Stimulated activated CD8-positive, alpha-beta memory T cell treated with anti-CD3 and anti-CD28 coated beads, Interleukin-4, amount 100 ng/mL, for 4 hours (primary cell): ENCODE measurements around the gene MRPL12.

ENCODE experiments used
- DNase-seq, 2 donors: peaks; one replicate each; pipeline ENCODE4 v3.0.0-alpha.2; 2020; ENCODE audit warnings: low read depth in 2 of 2, low spot score in 1 of 2

Gene MRPL12

DNA sequence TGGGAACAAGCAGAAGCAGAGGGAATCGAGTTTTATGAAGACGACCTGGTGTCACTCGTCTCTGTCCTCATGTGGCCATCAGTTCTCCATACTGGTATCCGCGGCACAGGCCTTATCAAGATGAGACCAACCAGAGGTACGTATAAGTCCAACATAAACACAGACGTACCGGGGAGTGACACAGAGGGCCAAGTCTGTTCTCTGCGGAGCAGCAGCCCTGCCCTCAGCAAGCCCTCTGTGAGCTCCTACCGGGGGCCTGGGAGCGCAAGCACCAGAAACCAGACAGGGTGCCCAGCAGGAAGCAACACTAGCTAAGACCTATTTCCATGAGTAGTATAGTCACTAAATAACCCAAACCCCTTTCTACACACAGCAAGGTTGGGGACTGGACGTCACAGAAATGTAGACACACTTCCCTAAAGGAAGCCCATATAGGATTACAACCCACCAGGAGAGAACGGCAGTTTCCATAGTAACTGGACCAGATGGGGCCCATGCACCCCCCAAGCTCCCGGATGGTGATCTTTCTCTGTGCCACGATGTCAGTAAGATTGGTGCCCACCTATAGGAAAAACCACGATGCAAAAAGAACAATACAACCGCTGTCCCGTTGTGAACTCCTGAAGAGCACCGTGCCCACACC is 20.5 kb upstream of the MRPL12 start:
- no peak for DNase-seq

DNA sequence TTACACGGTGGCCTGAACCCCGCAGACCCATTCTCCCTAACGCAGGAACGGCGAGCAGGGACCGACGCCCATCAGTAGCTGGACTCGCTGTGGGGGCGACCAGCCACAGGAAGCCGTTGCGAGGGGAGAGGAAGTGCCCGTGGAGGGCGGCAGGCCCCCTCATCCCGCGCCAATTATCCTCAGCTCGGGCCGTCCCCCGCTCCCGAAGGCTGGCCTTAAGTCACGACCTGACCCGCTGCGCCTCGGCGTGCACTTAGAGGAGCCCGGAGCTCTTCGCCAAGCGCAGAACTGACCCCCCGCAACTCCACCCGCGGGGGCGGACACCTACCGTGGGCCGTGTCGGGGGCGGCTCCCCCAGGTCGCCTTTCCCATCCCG is 20.0 kb upstream of the MRPL12 start:
- no peak for DNase-seq

DNA sequence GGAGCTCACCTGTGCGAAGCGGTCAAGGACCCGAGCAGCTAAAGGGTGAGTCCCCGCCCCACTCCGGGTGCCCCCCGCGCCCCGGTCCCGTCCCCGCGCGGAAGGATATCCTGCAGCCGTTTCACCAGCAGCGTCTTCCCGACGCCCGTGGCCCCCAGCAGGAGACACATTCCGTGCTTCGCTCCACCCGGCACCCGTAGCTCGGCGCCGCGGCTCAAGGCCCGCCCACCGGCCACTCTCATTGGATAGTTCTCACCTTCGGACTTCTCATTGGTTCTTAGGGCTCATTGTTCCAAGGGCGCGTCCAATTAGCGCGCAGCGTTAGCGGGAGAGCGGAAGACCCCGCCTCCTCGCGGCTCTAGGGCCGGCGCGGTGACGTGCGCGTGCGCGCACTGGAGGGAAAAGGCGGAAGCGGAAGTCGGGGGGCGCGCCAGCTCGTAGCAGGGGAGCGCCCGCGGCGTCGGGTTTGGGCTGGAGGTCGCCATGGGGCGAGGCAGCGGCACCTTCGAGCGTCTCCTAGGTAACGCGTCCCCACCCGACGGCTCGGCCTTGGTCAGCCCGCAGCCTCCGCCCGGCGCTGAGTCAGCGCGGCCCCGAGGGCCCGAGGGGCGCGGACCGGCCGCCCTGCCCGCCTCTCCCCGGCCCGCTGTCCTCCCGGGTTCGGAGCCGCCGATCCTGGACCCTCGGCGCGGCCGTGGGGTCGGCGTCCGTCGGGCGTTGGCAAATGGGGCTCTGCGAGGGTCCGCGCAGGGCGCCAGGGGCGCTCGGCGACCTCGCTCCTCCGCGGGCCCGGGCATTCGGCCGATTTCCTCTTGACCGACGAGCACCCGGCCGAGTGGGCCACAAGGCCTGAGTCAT is 19.4 kb upstream of the MRPL12 start, which contains the start of the genes ARL16 and HGS:
ARL16 (minus strand) TSS at position 214 of the 858 bp plus-strand sequence; CDS start at position 170, 44 bp downstream.
HGS (plus strand) TSS at position 428 of the 858 bp plus-strand sequence; CDS start at position 484, 56 bp downstream.
- peak; percentile 92 to 95 for DNase-seq

DNA sequence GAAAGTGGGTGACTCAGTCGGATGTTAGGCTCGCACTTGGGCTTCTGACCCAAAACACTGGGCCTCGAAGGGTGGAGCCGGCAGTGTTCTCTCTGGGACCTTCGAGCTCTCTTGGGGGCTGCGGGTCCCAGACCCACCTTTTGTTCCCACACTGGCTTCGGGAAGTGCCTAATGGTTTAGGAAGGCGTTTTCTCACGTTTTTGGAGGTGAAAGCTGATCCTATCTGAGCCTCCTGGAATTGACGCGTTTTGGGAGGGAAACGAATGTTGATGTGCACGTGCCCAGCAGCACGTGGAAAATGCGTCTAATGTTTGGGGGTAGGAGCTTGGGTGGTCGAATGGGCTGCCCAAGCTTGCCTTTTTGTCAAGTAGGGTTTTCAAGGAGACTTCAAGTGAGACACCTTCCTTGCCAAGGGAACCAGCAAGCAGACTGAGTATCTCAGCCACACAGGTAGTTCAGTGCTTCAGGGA is 18.7 kb upstream of the MRPL12 start:
- no peak for DNase-seq

DNA sequence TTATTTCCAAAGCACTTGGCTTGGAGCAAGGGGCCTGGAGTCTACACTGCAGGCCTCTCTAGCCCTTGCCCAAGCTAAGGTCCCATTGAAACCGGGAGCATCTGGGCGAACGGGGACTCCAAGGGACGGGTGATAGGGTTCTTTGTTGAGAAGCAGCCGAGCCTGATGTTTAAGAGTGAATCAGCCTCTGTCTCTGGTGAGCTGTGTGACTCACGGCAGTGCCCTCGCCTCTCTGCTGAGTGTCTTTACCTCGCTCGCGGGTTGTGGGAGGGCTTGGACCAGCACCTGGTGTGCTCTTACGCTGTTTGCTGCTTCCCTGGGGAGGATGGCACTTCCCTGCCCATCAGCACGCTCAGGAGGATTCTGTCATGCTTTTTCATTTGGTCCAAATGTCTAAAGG is 18.1 kb upstream of the MRPL12 start:
- peak in 1 of 2 donors; percentile 35 for DNase-seq

DNA sequence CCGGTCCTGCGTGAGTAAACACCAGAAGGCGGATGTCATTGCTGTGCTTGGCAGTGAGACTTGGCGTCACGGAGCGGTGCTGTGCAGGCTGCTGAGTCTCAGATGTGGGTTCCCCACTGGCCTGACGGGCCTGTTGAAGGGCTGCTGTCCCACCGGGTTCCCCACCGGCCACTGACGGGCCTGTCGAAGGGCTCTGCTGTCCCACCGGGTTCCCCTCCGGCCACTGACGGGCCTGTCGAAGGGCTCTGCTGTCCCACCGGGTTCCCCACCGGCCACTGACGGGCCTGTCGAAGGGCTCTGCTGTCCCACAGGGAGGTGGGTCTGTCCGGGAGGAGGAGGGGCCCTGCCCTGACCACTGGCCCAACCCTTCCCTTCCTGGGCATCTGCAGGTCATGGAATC is 16.6 kb upstream of the MRPL12 start:
- DNase-seq: no peak

DNA sequence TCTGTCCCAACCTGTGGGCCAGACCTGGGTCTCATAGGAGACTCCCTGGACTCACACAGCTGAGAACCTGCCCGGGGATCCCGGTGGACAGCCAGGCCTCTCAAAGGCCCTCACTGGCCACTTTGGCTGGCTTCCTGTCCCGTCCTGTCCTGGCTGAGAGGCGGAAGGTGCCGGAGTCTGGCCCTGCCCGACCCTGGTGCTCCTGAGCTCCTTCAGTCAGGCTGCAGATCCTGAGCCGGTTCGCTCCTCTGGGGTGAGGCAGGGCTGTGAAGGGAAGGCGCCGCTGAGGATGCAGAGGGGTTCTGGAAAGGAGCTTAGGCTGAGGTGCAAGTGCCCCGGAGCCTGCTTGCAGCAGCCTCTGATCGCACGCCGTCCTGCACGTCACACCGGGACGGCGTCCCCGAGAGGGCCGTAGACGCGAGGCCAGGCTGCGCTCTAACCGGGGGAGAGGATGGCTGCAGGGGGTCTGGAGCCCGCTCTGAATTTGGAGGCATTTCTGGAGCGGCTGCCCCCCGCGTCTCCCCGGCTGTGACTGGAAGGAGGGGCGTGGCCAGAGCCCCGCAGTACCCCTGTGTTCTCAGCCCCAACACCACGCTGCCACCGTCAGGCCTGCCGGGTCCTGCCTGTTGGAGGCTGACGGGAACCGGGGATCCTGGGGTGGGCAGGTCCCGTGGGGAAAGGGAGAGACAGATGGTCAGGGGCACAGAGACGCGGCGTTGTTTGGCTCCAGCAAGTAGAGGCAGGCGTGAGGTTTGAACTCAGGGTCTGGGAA is 15.2 kb upstream of the MRPL12 start:
- DNase-seq: no peak

DNA sequence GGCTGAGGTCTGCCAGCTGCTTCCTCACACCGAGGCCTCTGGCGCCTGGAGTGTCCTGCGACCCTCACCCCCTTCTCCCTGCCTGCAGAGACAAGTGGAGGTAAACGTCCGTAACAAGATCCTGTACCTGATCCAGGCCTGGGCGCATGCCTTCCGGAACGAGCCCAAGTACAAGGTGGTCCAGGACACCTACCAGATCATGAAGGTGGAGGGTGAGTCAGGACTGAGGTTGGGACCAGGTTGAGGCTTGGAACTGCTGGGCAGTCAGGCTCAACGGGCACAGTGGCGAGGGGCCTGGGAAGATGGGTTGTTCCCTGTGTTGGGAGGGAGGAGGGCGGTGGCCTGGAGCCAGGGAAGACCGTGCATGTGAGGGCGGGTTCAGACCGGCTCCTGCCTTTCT is 14.6 kb upstream of the MRPL12 start:
- DNase-seq: no peak

DNA sequence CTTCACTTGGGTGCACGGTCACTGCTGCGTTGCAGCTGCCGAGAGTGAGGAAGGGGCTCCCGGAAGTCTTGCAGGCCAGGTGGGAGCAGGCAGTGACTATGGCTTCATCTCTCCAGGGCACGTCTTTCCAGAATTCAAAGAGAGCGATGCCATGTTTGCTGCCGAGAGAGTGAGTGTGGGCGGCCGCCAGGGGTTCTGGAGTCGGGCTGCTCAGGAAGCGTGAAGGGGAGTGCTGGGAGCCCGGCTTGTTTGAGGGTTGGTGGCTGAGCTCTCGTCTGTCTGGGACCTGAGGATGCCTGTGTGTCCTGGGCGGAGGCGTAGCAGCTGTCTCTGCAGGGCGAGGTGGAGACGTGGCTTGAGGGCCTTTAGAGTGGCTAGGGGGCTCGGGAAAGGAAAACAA is 13.1 kb upstream of the MRPL12 start:
- no peak for DNase-seq

DNA sequence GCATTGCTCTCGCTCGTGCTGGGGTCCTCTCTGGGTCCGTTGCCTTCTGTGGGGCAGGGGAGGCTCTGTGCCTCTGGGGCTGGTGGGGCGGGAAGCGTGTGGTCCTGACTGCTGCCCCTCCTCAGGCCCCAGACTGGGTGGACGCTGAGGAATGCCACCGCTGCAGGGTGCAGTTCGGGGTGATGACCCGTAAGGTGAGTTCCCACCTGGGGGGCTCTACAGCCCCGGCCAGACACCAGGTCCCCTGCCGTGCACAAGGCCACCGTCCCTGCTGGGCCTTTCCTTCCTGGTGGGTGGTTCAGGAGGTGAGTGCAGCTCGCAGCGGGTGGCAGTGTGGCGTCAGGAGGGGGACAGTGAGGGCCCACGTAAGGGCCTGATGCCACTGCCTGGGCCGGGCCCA is 12.6 kb upstream of the MRPL12 start:
- no peak for DNase-seq

DNA sequence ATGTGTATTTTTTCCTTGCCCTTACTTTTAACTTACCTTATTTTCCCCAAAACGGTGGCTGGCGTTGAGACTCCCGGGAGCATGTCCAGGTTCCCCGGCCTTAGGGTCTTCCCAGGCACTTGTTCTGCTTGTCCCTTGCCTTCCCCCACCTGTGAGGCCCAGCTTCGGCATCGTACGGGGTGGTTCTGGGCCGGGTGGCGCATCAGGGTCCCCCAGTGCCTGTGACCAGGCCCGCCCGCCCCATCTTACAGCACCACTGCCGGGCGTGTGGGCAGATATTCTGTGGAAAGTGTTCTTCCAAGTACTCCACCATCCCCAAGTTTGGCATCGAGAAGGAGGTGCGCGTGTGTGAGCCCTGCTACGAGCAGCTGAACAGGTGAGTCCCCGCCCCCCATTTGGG is 12.0 kb upstream of the MRPL12 start:
- DNase-seq: no peak

DNA sequence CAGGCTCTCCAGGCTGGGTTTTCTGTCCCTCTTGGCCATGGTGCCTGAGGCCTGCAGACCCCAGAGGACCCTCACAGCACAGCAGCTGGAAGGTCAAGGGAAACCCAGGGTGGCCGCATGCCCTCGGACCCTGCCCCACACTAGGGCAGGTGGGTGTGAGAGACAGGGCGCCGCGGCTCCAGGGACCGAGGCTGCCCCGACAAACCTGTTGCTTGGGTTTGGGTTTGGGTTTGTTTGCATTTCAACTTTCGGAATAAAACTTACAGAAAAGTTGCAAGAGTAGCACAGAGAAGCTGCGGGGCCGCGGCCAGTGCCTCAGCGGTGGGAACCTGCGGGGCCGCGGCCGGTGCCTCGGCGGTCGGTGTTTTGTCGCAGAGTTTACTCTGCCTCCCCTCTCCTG is 11.6 kb upstream of the MRPL12 start:
- DNase-seq: no peak

DNA sequence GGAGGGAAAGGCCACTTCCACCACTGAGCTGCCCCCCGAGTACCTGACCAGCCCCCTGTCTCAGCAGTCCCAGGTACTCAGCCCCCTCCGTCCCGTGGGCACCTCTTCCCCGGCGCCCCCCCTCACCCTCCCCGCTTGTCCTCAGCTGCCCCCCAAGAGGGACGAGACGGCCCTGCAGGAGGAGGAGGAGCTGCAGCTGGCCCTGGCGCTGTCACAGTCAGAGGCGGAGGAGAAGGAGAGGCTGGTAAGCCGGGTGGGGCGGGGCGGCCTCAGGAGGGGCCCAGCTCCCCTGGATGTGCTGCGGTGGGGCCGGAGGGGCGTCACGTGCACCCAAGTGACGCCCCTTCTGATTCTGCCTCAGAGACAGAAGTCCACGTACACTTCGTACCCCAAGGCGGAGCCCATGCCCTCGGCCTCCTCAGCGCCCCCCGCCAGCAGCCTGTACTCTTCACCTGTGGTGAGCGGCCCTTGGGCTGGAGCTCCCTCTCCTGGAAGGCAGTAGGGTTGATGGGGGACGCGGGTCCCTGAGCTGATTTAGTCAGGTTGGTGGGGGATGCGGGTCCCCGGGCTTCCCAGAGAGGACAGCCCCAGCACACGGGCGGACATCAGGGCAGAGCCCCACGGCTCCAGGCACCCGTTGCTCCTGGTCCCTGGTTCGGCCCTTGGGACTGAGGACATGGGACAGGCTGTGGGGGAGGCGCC is 9.5 kb upstream of the MRPL12 start:
- no peak for DNase-seq

DNA sequence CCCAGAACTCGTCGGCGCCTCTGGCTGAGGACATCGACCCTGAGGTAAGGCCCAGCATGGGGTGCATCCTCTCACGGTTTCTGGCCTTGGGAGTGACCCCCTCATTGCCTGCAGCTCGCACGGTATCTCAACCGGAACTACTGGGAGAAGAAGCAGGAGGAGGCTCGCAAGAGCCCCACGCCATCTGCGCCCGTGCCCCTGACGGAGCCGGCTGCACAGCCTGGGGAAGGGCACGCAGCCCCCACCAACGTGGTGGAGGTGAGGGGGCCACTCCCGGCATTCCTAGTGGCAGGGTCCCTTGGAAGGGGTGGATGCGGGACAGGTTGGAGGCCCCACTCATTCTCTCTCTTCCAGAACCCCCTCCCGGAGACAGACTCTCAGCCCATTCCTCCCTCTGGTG is 8.4 kb upstream of the MRPL12 start:
- DNase-seq: no peak

DNA sequence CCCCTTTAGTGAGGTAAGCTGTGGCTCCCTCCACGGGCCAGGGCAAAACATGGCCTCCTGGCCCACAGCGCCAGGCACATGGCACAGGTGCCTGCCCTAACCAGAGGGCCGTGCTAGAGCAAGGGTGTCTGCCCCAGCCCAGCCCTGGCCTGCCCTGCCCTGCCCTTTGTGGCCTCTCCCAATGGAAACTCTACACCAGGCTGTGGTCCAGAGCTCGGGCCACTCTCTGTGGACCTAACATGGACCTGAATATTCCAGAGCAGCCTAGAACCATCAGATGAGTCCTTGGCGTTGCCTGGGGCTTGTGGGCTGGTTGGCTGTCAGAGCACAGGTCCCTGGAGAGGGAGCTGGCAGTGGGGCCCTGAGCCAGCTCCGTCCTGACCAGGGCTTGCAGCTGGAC is 8.0 kb upstream of the MRPL12 start:
- DNase-seq: no peak

DNA sequence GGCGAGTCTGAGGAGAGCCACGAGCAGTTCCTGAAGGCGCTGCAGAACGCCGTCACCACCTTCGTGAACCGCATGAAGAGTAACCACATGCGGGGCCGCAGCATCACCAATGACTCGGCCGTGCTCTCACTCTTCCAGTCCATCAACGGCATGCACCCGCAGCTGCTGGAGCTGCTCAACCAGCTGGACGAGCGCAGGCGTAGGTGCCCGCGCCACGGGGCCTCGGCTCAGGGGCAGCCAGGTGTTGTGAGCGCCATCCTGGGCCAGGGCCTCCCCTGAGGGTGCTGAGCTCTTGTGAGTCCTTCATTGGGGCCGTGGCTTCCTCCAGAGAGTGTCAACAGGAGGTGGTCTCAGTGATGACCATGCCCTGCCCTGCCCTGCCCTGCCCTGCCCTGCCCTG is 7.4 kb upstream of the MRPL12 start:
- DNase-seq: no peak

DNA sequence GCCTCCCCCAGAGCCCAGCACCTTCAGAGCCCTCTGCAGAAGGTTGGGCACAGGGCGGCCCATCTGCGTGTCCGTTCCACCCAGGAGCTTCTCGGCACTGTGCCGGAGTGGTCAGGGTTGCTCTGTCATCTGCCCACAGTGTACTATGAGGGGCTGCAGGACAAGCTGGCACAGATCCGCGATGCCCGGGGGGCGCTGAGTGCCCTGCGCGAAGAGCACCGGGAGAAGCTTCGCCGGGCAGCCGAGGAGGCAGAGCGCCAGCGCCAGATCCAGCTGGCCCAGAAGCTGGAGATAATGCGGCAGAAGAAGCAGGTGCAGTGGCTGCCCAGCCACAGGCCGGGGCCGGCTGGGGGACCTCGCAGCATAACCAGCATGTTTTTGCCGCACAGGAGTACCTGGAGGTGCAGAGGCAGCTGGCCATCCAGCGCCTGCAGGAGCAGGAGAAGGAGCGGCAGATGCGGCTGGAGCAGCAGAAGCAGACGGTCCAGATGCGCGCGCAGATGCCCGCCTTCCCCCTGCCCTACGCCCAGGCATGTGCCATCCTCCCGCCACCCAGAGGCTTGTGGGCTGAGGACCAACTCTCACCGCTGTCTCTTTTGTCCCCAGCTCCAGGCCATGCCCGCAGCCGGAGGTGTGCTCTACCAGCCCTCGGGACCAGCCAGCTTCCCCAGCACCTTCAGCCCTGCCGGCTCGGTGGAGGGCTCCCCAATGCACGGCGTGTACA is 6.8 kb upstream of the MRPL12 start:
- no peak for DNase-seq

DNA sequence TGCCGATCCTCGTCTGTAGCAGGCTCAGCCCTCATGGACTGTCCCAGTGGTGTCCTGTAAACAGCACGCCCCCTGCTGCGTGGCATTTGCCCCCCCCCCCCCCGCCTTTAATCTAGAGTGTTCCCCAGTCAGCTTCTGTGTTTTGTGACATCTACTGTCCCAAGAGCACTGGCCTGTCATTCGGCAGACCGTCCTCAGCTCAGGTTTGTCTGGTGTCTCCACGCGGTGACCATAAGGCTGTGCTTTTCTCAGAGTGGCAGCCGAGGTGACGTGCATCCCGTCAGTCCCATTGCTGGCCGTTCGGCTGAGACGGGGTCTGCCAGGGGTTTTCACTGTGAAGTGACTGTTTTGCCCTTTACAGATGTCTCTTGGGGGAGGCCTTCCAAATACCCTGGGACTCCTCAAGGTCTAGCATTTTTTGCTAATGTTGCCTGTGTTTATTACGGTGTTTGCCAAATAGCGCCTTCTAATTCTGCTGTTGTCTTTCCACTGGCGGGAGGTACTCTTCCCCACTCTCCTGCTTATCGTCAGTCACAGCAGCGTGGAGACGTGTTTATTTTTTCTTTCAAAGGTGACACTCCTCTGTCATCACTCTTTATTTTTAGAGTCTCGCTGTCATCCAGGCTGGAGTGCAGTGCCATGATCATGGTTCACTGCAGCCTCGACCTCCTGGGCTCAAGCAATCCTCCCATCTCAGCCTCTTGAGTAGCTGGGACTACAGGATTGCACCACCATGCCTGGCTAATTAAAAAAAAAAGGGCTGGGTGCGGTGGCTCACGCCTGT is 5.7 kb upstream of the MRPL12 start:
- no peak for DNase-seq
